ENCODE results near the gene GSTO1.

The GSTO1 gene

DNA sequence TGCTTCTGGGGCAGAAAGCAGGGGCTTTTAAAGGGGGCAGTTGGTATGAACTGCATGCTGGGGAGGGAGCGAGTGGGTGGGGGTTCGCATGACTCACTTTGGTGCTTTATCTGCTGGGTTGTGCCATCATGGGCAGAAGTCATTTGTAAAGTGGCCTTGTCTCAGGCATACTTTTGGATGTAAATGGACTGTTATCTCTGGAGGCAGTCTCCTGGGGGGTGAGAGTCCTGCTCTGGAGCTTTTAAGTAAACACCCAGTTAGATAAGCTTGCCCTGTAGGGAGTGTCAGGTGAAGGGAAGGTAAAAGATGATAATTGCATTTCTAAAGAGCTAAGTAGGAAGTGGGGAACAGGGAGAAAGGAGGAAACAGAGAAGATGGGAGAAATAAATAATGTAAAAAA lies 1.6 kb upstream of the GSTO1 start (continued):
- TF ChIP-seq, protein P1, sequence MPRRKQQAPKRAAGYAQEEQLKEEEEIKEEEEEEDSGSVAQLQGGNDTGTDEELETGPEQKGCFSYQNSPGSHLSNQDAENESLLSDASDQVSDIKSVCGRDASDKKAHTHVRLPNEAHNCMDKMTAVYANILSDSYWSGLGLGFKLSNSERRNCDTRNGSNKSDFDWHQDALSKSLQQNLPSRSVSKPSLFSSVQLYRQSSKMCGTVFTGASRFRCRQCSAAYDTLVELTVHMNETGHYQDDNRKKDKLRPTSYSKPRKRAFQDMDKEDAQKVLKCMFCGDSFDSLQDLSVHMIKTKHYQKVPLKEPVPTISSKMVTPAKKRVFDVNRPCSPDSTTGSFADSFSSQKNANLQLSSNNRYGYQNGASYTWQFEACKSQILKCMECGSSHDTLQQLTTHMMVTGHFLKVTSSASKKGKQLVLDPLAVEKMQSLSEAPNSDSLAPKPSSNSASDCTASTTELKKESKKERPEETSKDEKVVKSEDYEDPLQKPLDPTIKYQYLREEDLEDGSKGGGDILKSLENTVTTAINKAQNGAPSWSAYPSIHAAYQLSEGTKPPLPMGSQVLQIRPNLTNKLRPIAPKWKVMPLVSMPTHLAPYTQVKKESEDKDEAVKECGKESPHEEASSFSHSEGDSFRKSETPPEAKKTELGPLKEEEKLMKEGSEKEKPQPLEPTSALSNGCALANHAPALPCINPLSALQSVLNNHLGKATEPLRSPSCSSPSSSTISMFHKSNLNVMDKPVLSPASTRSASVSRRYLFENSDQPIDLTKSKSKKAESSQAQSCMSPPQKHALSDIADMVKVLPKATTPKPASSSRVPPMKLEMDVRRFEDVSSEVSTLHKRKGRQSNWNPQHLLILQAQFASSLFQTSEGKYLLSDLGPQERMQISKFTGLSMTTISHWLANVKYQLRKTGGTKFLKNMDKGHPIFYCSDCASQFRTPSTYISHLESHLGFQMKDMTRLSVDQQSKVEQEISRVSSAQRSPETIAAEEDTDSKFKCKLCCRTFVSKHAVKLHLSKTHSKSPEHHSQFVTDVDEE (CRISPR knock-in tag; IDR thresholded peaks at IDR 0.05), result no peak
- TF ChIP-seq TCF4 (CRISPR knock-in tag; IDR thresholded peaks at IDR 0.05; ENCODE audit: borderline replicate concordance) (no peak), BACH2 (CRISPR knock-in tag; IDR thresholded peaks at IDR 0.05; ENCODE audit: borderline replicate concordance) (no peak)
- TF ChIP-seq, protein P2, sequence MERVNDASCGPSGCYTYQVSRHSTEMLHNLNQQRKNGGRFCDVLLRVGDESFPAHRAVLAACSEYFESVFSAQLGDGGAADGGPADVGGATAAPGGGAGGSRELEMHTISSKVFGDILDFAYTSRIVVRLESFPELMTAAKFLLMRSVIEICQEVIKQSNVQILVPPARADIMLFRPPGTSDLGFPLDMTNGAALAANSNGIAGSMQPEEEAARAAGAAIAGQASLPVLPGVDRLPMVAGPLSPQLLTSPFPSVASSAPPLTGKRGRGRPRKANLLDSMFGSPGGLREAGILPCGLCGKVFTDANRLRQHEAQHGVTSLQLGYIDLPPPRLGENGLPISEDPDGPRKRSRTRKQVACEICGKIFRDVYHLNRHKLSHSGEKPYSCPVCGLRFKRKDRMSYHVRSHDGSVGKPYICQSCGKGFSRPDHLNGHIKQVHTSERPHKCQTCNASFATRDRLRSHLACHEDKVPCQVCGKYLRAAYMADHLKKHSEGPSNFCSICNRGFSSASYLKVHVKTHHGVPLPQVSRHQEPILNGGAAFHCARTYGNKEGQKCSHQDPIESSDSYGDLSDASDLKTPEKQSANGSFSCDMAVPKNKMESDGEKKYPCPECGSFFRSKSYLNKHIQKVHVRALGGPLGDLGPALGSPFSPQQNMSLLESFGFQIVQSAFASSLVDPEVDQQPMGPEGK (CRISPR knock-in tag; IDR thresholded peaks at IDR 0.05; ENCODE audit: borderline replicate concordance), result no peak

DNA sequence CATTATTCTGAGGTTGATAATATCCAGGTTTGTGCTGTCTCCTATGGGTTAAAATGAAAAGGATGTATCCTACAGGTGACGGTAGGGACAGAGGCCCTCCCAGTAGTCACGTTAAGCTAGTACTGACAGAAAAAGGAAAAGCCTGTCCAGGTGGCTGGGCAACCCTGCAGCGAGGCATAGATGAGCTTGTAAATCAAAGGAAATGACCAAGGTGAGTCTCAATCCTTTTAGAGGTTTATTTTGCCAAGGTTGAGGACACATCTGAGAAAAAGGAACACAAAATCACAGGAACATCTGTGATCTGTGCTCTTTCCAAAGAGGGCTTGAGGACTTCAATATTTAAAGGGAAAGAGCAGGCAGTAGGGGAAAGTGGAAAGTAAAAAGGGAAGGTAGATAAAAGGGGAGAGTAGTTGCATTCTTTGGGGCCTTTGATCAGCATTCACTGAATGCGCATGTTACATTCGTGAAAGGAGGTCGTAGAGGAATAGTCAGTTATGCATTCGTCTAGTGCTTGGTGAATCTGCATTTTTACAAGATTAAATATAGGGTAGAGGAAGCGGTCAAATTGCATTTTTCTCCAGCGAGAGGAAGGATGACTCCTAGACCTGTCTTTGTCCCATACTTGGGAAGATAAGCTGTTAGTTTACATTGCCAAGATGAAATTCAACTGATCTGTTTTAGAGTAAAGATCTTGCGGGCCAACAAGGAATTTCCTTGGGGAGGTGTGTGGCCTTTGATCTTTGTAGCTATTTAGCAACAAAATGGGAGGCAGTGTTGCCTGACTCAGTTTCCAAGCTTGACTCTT lies 884 bp upstream of the GSTO1 start:
- no peak for TF ChIP-seq ZNF70 (CRISPR knock-in tag; IDR thresholded peaks at IDR 0.05)
- TF ChIP-seq, protein P2 (CRISPR knock-in tag; IDR thresholded peaks at IDR 0.05; ENCODE audit: borderline replicate concordance), result no peak
- no peak for TF ChIP-seq PPARA (CRISPR knock-in tag; IDR thresholded peaks at IDR 0.05; ENCODE audit: borderline replicate concordance)
- TF ChIP-seq ESRRG (CRISPR knock-in tag; IDR thresholded peaks at IDR 0.05), result no peak
- TF ChIP-seq OSR1 (CRISPR knock-in tag; IDR thresholded peaks at IDR 0.05), result no peak
- TF ChIP-seq TCF4 (CRISPR knock-in tag; IDR thresholded peaks at IDR 0.05; ENCODE audit: borderline replicate concordance), result no peak
- no peak for TF ChIP-seq SNAI2 (CRISPR knock-in tag; IDR thresholded peaks at IDR 0.05)
- no peak for TF ChIP-seq ISL1 (CRISPR knock-in tag; IDR thresholded peaks at IDR 0.05)
- TF ChIP-seq ZFP3 (CRISPR knock-in tag; IDR thresholded peaks at IDR 0.05), result no peak
- TF ChIP-seq, protein P3, sequence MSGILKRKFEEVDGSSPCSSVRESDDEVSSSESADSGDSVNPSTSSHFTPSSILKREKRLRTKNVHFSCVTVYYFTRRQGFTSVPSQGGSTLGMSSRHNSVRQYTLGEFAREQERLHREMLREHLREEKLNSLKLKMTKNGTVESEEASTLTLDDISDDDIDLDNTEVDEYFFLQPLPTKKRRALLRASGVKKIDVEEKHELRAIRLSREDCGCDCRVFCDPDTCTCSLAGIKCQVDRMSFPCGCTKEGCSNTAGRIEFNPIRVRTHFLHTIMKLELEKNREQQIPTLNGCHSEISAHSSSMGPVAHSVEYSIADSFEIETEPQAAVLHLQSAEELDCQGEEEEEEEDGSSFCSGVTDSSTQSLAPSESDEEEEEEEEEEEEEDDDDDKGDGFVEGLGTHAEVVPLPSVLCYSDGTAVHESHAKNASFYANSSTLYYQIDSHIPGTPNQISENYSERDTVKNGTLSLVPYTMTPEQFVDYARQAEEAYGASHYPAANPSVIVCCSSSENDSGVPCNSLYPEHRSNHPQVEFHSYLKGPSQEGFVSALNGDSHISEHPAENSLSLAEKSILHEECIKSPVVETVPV (CRISPR knock-in tag; IDR thresholded peaks at IDR 0.05), result no peak
- TF ChIP-seq ARNTL (CRISPR knock-in tag; IDR thresholded peaks at IDR 0.05; ENCODE audit: borderline replicate concordance, low read depth), result no peak
- TF ChIP-seq, protein P1 (CRISPR knock-in tag; IDR thresholded peaks at IDR 0.05), result no peak
- TF ChIP-seq, protein P4, sequence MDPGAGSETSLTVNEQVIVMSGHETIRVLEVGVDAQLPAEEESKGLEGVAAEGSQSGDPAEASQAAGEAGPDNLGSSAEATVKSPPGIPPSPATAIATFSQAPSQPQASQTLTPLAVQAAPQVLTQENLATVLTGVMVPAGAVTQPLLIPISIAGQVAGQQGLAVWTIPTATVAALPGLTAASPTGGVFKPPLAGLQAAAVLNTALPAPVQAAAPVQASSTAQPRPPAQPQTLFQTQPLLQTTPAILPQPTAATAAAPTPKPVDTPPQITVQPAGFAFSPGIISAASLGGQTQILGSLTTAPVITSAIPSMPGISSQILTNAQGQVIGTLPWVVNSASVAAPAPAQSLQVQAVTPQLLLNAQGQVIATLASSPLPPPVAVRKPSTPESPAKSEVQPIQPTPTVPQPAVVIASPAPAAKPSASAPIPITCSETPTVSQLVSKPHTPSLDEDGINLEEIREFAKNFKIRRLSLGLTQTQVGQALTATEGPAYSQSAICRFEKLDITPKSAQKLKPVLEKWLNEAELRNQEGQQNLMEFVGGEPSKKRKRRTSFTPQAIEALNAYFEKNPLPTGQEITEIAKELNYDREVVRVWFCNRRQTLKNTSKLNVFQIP (CRISPR knock-in tag; IDR thresholded peaks at IDR 0.05; ENCODE audit: borderline replicate concordance, low read depth), result no peak
- no peak for ATAC-seq
